ENCODE data around the gene MIEF1.
A peak's percentile ranks its signal among the peaks of the same experiment; 100 is the strongest.

MIEF1 gene

DNA sequence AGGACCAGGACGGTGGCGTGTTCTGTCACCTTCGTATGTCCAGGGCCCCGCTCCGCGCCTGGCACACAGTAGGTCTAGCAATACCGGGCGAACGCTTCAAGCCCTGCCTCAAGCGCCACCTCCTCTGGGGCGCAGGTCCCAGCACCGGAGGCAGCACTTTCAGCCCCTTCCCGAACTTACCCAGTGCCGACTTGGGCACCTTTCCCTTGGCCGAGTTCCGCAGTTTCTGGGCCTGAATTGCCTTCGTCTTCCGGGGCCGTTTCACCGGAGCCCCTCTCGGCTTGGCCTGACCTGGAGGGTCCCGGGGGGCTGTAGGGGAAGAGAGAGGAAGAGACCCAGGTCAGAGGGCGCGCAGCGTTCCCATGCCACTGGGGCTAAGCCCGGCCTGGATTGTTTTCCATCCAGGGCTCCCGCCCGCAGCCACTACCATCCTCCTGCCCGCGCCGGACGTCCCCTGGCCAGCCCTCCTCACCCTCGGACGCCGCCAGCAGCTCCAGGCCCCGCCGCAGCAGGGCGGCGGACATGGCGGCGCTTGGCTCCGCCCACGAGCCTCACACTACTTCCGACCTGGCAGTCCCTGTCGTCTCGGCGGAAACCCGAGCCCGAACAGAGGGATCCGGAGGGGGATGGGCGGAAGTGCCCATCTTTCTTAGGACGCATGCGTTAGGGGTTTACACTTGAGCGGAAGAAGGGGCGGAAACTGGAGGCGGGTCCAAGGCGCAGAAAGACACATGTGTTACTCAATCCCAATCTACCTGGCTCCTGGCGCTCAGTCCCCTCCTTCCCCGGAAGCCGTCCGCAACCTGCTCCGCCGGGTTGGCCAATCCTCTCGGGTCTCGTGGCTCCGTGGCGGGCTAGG is 30.4 kb downstream of the MIEF1 start, which contains the start of gene RPS19BP1:
RPS19BP1 (minus strand) TSS at position 534 of the 859 bp plus-strand sequence; CDS start at position 524, 10 bp downstream.
- peak; percentile 100 for DNase-seq

- DNase-seq = no peak
Measured at GRCh38 chr22:39534092-39534506, 32.0 kb downstream of the MIEF1 start.

DNA sequence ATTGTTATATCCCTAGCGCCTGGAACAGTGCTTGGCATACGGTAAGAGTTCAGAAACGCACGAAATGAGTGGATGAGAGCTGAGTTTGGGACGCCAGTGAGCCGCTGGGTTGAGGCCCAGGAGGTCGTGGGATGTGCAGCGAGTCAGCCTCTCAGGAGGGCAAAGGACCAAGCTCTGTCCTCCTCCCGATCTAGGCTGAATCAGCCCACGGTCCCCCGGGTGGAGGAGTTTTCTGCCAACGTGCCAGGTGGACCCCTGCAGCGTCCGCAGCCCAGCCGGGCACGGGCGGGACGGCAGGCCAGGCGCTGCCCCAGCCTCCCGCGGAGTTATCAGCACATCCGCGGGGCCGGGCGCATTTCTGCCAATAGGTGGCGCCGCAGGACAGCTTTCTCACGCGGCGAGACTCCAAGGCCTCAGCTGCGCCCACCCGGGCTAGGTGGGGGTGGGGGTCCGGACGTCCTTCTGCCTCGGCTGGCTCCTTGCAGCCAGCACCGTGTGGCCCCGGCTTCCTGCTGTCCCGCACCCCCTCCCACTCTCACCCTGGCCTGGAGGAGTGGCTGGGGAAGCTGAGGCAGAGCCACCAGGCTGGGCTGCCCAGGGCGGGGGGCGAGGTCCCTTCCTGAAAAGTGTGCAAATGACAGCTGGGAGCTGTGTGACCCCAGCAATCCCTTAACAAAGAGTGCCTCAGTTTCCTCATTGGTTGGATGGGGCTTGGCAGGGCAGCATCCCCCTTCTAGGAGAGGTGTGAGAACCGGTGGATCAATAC is 32.7 kb downstream of the MIEF1 start:
- peak; percentile 81 for DNase-seq

GRCh38 chr22:39535357-39535725 is 33.3 kb downstream of the MIEF1 start:
- no peak for DNase-seq

DNA sequence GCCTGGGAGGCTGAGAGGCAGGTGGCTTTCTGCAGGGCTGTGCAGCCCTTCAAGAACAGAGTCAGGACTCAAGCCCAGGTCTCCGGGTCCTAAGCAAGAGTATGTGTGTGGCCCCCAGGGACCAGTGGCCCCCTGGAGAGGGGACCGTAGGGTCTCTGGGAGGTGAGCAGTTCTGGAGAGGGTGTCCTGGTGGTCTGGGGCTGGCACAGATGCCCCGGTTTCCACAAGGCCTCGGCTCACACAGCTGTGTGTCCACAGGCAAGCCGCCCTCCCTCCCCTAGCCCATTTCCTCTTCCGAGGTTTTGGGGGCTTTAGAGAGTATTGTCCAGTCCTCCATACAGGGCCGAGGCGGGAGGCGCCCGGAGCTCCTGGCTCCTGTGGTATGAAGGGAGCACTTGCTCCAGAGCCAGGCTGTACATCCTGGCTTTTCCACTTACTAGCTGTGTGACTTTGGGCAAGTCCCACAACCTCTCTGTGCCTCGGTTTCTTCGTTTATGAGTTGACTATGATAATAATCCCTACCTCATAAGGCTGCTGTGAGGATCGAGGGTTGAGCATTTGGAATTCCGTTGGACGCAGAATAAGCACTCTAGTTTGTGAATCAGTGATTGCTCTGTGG is 33.9 kb downstream of the MIEF1 start:
- DNase-seq = no peak

GRCh38 chr22:39536711-39537110 is 34.6 kb downstream of the MIEF1 start:
- no peak for DNase-seq

- no peak for DNase-seq
Measured at GRCh38 chr22:39537975-39538374, 35.9 kb downstream of the MIEF1 start.

DNA sequence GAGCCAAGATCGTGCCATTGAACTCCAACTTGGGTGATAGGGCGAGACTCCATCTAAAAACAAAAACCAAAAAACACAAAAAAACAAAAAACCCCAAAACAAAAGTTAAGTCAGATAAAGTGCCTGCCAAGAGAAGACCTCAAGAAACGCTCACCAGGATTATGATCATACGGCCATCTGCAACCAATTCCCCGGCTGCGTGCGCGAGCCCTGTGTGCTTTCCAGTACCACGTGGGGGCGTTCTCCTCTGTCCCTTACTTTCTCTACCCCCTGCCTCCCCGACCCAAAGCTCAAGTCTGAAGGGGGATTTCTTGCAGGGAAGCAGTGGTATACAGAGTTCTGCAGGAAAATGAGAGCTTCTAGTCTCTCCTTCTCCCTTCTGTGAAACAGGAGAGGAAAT is 41.0 kb downstream of the MIEF1 start:
- DNase-seq = no peak

GRCh38 chr22:39545386-39546365 is 43.6 kb downstream of the MIEF1 start:
- peak; percentile 76 for DNase-seq

GRCh38 chr22:39546889-39547586 is 44.9 kb downstream of the MIEF1 start:
- no peak for DNase-seq

DNA sequence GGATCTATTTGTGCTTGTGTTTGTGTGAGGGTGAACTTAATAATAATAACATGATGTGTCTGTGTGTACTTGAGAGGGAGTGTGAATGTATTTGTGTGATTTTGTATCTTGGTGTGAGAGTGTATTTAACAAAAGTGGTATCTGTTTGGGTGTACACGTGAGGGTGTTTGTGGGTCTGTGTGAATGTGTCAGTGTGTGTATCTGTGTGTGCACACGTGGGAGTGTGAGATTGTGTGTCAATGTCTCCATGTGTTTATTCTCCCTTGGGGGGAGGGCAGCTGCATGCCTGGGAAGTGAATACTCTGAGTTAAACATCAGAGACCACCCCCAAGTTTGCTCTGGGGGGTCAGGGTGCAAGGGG is 45.5 kb downstream of the MIEF1 start:
- no peak for DNase-seq

DNA sequence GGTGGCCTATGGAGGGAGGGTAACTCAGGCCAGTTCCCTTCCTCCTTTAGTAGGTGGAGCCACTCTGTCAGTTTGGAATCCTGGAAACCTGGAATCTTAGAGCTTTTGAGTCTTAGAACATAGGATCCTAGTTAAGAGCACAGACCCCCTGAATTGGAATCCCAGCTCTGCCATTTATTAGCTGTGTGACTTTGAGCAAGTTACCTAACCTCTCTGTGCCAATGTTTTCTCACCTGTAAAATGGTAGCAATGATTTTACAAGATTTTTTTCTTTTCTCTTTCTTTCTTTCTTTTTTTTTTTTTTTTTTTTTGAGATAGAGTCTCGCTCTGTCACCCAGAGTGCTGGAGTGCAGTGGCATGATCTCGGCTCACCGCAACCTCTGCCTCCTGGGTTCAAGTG is 51.3 kb downstream of the MIEF1 start:
- no peak for DNase-seq

DNA sequence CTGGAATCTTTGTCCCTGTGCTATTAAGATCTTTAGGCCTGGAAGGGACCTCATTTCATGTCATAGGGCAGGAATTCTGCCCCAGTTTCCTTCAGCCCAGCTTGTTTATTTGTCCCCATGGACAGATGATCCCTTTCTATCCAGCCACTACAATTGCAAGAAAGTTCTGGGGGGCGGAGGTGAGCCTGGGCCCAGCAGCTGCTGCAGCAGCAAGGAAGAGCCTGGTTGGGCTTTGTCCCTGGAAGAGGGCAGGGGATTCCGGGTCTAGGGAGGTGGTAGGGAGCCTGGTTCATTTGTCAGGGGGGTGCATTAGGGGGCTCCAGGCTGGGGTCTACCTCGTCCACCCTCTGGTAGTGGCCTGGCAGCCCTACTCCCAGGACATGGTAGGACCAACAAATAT is 52.1 kb downstream of the MIEF1 start:
- no peak for DNase-seq

- peak; percentile 51 for DNase-seq
Measured at GRCh38 chr22:39556970-39557841, 55.1 kb downstream of the MIEF1 start.

DNA sequence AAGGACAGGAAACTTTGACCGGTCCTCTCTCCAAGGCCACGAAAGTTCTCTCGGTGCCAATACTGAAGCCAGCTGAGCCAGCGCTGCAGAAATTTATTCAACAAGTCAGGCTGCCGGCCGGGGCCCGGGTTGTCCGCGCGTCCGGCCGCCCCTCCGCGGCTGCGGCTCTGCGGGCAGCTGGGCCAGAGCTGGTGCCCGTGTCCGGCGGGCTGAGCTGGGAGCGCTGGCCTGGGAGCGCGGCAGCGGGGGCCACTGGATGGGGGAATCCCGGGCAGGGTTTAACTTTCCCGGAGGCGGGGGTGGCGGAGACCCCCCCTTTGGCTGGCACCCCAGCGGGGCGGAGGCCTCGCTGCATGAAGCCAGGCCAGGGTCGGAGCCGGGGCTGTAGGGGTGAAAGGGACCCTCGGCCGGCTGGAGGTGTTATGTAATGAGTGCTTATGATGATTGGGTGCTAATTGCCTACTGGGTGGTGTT is 56.2 kb downstream of the MIEF1 start:
- DNase-seq = no peak

- no peak for DNase-seq
Measured at GRCh38 chr22:39558950-39559349, 56.9 kb downstream of the MIEF1 start.

- DNase-seq = no peak
Measured at GRCh38 chr22:39559456-39560105, 57.5 kb downstream of the MIEF1 start.

- no peak for DNase-seq
Measured at GRCh38 chr22:39560127-39560526, 58.0 kb downstream of the MIEF1 start.

DNA sequence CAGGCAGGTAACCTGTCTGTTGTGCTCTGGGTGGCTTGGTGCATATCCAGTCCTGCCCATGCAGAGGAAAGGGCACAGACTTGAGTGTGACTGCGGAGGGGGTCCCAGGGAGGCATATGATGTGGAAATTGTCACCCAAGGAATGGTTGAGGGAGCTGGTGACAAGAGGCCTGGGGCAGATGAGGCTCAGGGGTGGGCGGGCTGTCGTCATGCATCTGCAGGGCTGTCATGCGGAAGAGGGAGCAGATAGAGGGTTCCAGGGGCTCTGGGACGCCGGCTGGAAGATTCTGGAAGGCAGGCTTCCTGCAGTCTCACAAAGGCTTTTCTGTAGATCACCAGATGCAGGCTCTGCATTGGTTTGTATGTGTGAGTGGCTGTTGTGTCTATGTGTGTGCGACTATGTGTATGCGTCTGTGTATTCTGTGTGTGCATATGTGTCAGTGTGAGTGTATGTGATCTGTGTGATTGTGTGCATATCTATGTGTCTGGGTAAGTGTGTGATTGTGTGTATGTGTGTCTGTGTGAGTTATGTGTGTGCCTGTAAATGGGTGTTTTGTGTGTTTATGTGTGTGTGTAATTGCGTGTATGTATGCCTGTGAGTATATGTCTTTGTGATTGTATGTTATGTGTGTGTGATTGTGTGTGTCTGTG is 60.9 kb downstream of the MIEF1 start:
- no peak for DNase-seq
